AG09319 (cell line): ENCODE data around the gene SCIMP.
"Not testable (repeated sequence)": the region's sequence is repeated elsewhere in the genome, so short reads cannot be mapped to it uniquely, and the experiment has no call there.

Experiments used
- DNase-seq: peaks from one replicate; pipeline ENCODE4 v3.0.0-alpha.2; 2010; ENCODE audit warnings: low read depth; ENCODE audit errors: extremely low read depth
- TF ChIP-seq, protein P1 (sequence below): IDR thresholded peaks from 2 replicates; pipeline ENCODE4 v1.5.1; 2011; ENCODE audit warnings: low read depth, mild to moderate bottlenecking, inconsistent platforms, low read length, moderate library complexity

SCIMP gene

DNA sequence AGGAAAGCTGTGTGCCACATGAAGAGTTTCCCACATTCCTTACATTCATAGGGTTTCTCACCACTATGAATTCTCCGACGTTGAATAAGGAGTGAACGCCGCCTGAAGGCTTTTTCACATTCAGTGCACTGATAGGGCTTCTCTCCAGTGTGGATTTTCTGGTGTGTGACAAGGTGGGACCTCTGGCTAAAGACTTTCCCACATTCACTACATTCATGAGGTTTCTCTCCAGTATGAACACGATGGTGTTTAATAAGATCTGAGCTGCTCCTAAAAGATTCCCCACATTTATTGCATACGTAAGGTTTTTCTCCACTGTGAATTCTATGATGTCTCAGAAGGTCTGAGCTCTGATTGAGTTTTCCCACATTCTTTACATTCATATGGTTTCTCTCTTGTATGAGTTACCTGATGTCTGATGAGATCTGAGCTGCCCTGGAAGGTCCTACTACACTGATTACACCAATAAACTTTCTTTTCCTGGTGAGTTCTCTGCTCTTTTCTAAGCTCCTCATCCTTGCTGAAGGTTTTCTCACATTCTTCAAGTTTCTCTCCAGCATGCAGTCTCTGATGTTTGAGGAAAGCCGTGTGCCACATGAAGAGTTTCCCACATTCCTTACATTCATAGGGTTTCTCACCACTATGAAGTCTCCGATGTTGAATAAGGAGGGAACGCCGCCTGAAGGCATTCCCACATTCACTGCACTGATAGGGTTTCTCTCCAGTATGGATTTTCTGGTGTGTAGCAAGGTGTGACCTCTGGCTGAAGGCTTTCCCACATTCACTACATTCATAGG is 53.0 kb downstream of the SCIMP start:
- DNase-seq, result no peak

DNA sequence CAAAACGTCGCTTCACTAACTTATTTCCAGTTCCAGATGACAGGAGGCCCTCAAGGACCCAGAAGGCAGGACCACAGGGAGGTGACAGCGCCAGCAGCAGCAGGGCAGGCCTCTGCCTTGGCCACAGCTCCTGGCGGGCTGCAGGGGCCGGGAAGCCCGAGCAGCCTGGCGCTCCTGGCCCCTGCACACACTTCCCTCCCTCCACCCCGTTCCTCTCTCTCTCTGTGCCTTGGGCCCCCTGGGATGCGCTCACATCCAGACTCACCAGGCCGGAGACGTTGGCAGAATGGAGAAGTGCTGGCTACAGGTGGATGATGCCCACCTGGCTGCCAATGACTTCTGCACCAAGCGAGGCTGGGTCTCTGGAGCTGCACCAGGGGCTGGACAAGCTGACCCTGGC is 55.7 kb downstream of the SCIMP start:
- TF ChIP-seq, protein P1, sequence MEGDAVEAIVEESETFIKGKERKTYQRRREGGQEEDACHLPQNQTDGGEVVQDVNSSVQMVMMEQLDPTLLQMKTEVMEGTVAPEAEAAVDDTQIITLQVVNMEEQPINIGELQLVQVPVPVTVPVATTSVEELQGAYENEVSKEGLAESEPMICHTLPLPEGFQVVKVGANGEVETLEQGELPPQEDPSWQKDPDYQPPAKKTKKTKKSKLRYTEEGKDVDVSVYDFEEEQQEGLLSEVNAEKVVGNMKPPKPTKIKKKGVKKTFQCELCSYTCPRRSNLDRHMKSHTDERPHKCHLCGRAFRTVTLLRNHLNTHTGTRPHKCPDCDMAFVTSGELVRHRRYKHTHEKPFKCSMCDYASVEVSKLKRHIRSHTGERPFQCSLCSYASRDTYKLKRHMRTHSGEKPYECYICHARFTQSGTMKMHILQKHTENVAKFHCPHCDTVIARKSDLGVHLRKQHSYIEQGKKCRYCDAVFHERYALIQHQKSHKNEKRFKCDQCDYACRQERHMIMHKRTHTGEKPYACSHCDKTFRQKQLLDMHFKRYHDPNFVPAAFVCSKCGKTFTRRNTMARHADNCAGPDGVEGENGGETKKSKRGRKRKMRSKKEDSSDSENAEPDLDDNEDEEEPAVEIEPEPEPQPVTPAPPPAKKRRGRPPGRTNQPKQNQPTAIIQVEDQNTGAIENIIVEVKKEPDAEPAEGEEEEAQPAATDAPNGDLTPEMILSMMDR, result no peak
- no peak for DNase-seq

More for the DNA sequence above, 53.0 kb downstream of the SCIMP start:
- TF ChIP-seq, protein P1, result no peak

DNA sequence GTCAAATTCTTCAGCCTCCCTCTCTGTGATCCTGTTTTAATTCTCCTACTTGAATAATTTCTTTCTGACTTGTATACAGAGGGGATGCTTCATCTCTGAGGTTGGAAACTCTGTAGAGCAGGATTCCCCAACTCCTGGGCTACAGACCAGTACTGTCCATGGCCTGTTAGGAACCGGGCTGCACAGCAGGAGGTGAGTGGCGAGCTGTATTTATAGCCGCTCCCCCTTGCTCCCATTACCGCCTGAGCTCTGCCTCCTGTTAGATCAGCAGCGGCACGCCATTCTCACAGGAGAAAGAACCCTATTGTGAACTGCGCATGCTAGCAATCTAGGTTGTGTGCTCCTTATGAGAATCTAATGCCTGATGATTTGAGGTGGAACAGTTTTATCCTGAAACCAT is 59.6 kb downstream of the SCIMP start:
- DNase-seq, result not testable (repeated sequence)

DNA sequence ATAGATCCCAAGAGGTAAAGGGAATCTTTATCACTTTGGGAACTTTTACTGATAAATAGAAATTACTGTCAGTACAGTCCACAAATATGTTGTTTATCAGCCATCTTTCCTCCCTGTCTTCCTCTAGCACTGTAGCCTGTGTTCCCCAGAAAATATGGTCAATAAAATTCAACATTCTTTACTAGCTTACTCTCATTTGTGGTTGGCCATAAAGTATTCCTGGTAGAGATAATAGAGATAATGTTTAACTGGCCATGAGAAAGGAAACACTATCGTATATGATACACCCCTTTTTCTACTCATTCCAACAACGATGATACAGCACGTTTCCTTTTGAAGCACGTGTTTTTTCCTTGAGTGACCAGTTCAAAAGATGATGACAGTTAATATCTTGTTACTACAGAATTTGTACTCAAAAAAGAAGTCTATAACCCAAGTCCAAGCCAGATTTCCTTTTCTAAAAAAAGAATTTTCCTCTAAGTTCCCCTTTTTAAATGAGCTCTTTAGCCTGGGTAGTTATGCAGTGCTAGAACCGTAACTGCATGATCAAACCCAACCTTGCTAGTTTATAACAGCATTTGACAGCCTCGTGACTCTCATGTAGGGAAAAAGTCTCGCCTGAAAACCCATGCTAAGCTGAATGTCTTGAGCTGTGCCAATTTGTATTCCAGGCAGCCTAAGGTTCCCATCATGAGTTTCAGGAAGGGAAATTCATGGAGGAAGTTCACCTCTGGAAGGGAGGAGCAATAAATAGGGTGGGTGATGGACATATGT is 68.7 kb downstream of the SCIMP start:
- not testable (repeated sequence) for DNase-seq

DNA sequence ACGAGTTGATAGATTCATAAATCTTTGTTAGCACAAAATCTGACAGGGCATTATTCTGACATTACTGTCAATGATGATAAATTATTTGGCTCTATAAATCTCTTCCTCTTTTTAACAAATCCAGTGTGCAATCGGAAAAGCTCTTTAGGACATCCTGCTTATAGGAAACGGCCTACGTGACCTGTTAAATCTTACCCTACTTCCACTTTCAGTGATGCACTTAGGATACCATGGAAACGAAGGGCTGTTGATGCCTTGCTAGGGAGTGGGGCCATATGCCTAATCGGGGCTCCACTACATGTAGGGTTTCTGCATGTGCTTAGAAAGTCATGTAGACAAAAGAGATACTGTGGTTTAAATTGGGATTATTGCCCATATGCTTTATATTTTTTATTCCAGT is 70.2 kb downstream of the SCIMP start:
- no peak for DNase-seq
- TF ChIP-seq, protein P1, result no peak

DNA sequence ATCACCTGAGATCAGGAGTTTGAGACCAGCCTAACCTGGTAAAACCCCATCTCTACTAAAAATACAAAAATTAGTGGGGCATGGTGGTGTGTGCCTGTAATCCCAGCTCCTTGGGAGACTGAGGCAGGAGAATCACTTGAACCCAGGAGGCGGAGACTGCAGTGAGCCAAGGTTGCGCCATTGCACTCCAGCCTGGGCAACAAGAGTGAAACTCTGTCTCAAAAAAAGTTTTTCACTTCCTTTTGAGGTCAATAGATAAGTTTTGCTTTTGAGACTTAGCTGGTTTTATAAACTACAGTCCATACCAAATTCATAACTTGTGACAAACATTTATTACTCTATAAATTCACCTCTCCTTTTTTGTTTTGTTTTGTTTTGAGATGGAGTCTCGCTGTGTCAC is 72.9 kb downstream of the SCIMP start:
- not testable (repeated sequence) for DNase-seq

DNA sequence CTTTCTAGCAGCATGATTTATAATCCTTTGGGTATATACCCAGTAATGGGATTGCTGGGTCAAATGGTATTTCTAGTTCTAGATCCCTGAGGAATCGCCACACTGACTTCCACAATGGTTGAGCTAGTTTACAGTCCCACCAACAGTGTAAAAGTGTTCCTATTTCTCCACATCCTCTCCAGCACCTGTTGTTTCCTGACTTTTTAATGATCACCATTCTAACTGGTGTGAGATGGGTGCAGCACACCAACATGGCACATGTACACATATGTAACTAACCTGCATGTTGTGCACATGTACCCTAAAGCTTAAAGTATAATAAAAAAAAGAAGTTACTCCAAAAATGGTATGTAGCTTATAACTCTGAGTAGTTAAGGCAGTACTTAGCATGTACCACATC is 74.0 kb downstream of the SCIMP start:
- not testable (repeated sequence) for DNase-seq
